Measurements from ENCODE around the gene GNPDA2.

The GNPDA2 gene

DNA sequence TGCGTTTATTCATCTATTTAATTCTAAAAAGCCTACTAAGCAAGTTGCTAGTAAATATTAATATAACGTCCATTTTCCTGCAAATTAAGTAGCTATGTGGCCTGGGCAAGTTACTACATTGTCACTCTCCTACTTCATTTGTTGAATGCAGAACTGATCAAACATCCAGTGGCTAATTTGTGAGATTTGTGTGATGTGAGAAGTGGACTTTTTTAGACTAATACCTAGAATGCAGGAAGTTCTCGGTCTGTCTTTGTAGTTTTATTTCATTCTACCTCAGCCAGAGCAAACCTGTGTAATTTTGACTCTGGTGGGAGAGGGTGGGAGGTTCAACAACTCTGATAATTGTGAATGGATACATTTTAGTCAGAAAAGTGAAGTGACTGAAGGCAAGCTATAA, 47.3 kb downstream of the GNPDA2 start:
- no peak for DNase-seq (ENCODE audit: low spot score)

DNA sequence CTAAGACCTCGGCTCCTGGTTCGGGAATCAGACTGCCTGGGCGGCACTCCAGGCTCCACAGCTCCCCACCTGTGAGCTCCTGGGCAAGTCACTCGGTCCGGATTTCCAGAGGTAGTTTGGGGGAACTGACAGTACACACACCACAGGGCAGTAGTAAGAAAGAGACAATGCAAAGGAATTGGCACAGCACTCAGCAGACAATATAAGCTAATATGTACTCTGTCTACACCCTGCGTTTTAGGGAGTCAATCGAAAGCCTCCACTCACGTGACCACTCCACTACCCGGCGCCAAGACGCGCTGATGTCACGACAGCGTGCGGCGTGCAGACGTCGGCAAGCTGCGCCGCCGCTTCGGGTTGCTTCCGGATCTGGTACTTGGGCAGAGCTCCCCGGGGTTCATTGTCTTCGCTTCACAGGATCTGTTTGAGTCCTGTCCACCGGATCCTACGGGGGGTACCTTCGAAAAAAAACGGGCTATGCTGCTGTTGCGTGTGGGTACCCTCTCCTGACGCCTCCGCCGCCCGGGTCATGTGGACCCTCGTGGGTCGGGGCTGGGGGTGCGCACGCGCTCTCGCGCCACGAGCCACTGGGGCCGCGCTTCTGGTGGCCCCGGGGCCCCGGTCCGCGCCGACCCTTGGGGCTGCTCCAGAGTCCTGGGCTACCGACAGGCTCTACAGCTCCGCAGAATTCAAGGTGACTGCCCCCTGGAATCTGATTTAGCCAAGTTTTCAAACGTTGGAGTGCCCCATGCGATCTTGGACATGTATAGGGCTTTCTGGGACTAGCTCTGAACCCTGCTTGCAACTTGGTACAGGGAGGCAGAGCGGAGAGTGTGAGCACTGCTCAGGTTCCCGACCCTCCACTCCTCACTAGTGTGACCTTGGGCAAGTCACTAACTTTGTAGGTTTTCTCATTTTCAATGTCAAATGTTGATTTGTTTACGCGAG, 48.0 kb downstream of the GNPDA2 start, which contains the start of gene GUF1:
TSS of gene GUF1 (plus strand) at position 327 of the 948 bp plus-strand sequence. CDS start at position 530, 203 bp downstream.
- DNase-seq (ENCODE audit: low spot score), result peak; percentile 92

DNA sequence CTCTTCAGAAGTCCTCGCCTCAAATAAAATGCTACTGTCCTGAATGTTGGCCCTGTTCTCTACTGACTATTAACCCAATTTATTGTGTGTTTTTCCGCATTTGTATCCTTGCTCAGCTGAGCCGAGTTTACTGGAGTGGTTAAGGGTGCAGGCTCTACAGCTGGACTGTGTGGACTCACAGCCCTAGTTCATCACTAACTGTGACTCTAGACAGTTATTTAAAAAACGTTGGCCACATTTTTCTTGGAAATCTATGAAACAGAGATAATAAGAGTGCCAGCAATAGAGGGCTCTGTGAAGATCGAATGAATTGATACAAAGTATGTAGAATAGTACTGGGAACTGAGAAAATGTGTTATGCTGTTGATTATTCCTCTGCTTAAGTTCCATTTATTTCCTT, 51.0 kb downstream of the GNPDA2 start:
- DNase-seq (ENCODE audit: low spot score), result no peak

DNA sequence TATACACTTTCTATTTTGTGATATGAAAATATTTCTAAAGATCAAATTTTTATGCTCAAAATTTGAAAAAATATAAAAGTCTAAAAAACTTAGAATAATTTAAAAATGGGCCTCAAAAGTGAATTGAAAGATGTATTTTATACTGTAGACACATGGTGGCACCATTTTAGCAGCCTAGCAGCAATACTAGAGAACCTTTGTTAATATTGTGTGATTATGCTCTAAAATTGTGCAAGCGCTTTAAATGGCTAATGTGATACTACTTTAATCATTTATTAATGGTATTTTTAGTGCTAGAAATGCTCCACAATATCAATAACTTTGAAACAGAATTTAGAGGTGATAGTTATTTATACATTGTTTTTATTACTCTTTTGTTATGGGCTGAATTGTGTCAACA, 51.9 kb downstream of the GNPDA2 start:
- no peak for DNase-seq (ENCODE audit: low spot score)

DNA sequence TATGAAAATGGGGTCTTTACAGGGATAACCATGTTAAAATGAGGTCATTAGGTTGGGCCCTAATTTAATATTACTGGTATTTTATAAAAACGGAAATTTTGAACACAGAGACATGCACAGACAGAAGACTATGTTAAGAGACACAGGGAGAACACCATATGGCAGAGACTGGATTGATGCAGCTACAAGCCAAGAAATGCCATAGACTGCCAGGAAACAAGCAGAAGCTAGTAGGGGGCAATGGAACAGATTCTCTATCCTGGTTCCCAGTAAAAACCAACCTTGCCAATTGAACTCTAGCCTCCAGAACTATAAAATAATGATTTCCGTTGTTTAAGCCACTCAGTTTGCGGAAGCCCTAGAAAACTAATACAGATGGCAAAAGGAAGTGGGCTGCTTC, 54.7 kb downstream of the GNPDA2 start:
- DNase-seq (ENCODE audit: low spot score), result no peak

DNA sequence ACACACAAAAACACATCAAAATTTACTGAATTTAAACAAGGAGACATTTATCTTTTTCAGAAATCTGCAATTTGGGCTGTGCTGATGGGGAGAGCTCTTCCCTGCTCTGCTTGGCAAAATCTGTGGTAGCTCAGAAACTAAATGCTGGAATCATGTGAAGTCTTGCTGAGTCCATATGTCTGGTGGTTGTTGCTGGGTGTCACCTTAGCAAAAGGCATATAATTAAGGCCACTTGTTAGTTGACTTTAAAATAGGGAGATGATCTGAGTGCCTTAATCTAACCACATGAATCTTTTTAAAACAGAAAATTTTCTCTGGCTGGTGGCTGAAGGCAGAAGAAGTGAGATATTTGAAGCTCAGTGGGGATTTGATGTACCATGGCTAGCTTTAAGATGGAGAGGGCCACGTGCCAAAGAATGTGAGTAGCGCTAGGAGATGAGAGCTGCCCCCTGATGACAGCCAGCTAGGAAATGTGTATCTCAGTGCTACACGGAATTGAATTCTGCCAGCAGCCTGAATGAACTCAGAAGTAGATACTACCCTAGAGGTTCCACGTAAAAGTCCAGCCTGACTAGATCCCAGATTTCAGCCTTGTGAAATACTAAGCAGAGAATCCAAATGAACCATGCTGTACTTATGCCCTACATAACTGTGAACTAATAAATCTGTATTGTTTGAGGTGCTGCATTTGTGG, 55.7 kb downstream of the GNPDA2 start:
- no peak for DNase-seq (ENCODE audit: low spot score)

DNA sequence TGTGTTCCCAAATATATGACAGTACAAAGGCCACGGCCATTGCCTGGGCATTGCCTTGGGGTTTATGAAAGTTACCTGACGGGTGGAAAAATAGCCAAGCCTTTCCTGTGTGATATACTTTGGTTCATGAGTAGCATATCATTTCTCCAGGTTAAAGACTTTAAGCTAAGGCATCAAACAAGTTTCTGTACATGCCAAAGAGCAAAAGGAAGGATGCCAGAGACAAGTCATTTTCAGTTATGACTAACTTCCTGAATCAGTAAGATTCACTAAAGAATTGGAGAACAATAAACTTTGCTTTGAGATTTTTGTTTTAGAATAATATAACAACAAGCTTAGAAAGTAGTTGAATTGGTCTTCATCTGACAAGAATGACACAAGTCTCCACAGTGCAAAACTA, 57.8 kb downstream of the GNPDA2 start:
- DNase-seq (ENCODE audit: low spot score), result no peak

DNA sequence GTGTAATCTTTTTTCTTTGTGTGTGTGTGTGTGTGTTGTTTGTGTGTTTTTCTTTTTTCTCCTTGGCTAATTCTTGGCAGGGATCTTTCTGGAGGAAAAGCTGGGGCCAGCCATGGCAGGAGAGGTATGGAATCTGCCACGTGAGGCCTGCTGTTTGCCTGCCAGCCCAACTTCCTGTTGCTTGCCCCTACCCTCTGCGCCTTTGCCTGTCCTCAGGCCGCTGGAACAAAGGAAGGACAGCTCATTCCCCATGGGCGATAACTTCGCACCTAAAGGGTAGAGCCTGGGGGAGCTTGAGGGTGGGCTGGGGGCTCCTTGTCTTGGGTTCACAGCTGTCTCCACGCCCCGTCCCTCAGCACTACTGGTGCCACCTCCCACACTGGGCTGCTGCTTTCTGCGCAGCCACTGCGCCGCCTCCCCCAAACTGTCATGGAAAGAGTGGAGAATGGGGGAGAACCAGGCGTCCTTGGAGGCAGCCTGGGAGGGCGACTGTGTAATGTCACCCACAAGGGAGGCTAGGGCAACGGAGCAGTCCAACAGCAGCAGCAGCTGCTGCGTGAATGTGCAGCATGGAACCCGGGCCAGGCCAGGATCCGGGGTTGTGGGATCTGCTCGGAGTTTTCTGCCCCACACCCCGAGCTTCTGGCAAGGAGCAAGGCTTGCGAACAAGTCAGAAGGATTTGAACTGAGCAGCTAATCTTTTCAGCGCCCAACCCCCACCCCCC, 62.7 kb downstream of the GNPDA2 start:
- DNase-seq (ENCODE audit: low spot score), result no peak

DNA sequence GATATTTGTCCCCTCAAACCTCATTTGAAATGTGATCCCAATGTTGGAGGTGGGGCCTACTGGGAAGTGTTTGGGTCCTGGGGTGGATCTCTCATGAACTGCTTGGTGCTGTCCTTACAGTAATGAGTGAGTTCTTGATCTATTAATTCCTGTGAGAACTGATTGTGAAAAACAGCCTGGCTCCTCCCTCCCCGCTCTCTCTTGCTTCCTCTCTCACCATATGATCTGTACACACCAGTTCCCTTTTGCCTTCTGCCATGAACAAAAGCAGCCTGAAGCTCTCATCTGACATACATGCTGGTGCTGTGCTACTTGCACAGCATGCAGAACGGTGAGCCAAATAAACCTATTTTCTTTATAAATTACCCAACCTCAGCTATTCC, 63.7 kb downstream of the GNPDA2 start:
- DNase-seq (ENCODE audit: low spot score), result no peak

DNA sequence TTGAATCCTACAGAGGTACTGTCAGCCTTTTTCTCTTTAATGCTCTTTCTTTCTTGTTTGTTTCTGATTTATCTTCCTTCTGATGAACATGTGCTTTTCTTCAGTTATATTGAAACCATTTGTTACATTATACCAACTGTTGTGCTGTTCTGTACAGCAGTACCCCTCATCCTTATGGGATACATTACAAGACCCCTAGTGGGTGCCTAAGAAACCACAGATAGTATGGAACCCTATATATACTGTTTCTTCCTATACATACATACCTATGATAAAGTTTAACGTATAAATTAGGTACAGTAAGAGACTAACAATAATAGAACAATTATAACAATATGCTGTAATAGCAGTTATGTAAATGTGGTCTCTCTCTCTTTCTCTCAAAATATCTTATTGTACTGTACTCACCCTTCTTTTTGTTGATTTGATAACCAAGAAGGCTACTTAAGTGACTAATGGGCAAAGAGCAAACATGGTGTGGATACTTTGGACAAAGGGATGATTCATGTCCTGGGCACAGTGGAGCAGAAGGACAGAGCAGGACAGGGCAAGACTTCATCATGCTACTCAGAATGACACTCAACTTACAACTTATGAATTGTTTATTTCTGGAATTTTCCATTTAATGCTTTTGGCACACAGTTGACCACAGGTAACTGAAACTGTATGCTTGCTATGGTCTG, 64.3 kb downstream of the GNPDA2 start:
- DNase-seq (ENCODE audit: low spot score), result no peak

DNA sequence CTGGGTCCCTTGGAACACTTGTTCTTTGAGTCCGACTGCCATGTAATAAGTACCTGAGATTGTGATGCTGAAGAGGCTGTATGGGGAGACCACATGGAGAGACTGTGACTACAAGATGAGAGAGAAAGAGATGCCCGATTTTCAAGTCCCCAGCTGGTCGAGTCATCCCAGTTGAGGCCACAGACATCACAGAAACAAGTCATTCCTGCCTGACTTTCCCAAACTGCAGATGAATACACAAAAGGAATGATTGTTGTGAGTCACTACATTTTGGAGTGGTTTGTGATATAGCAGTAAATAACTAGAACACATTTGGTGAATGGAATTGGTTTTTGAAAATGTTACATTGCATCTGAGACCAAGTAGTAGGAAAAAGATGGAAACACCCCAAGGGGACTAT, 66.0 kb downstream of the GNPDA2 start:
- no peak for DNase-seq (ENCODE audit: low spot score)

DNA sequence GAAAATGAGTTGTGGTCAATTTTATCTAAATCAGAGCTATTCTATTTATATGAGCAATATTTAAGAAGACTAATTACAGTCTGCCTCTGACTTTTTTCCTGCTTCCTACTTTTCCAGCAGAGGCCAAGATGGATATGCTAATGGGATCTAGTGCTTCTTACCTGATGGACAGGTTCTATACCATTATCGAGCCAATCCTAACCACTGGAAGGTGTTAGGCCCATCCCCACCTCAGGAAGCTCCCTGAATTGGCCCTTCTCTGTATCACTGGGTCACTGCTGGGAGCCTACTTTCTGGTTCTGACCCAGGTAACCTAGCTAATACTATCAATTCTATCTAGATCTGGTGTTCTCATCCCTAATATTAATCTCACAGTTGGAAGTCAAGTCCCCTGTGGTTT, 74.4 kb downstream of the GNPDA2 start:
- no peak for DNase-seq (ENCODE audit: low spot score)
